ENCODE data around the gene DNAJC9. TPM values are rescaled to one million over a fixed set of nuclear protein-coding genes. Genes with fewer than 3 reads are reported as not detected.

The DNAJC9 gene
- total RNA-seq, 4 donors from 2014 or later: 7.2 to 10.0 (median 8.9) TPM

GRCh38 chr10:73218431-73219191 is 28.4 kb downstream of the DNAJC9 start:
- in situ Hi-C loops (cut with MboI; ENCODE audit: low sequenced_read_pairs in 4 of 4): no loop called here
- Histone ChIP-seq H3K27me3 (no peaks in the 10 kb centered on the region), H3K36me3 (peaks cover 0 to 13% of the 10 kb centered on the region in 2 donors), H3K4me3 (no peak overlapping the region), H3K27ac (no peak overlapping the region), H3K9me3 (no peaks in the 10 kb centered on the region), H3K4me1 (no peaks in the 10 kb centered on the region)
- intact Hi-C loops (cut with DNase I; ENCODE audit: low total_unique reads): no loop called here
- ATAC-seq (no peak), DNase-seq (no peak)
- TF ChIP-seq POLR2A (IDR thresholded peaks at IDR 0.05): no peak
- TF ChIP-seq, protein P1, sequence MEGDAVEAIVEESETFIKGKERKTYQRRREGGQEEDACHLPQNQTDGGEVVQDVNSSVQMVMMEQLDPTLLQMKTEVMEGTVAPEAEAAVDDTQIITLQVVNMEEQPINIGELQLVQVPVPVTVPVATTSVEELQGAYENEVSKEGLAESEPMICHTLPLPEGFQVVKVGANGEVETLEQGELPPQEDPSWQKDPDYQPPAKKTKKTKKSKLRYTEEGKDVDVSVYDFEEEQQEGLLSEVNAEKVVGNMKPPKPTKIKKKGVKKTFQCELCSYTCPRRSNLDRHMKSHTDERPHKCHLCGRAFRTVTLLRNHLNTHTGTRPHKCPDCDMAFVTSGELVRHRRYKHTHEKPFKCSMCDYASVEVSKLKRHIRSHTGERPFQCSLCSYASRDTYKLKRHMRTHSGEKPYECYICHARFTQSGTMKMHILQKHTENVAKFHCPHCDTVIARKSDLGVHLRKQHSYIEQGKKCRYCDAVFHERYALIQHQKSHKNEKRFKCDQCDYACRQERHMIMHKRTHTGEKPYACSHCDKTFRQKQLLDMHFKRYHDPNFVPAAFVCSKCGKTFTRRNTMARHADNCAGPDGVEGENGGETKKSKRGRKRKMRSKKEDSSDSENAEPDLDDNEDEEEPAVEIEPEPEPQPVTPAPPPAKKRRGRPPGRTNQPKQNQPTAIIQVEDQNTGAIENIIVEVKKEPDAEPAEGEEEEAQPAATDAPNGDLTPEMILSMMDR (IDR thresholded peaks at IDR 0.05 in 4 of 5, conservative IDR thresholded peaks at IDR 0.05 in 1 of 5): no peak

DNA sequence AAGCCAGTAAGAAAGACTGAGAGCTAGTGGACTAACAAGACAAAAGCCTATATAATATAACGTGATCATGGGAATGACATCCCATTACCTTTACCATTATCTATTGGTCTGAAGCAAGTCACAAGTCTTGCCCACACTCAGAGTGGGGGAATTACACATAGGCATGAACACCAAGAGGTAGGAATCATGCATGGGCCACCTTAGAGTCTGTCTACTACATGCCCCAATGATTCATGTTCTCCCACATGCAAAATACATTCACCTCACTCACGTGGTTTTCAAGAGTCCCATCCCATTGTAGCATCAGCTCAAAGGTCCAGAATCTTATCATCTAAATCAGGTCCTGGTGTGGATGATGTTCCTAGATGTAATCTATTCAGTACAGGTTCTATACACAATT is 29.4 kb downstream of the DNAJC9 start:
- intact Hi-C loops (cut with DNase I; ENCODE audit: low total_unique reads): no loop called here
- no peak for ATAC-seq
- in situ Hi-C loops (cut with MboI; ENCODE audit: low sequenced_read_pairs in 4 of 4): no loop called here
- Histone ChIP-seq H3K36me3 (peaks cover 0 to 13% of the 10 kb centered on the region in 2 donors), H3K27me3 (no peaks in the 10 kb centered on the region), H3K4me1 (no peaks in the 10 kb centered on the region), H3K4me3 (no peak overlapping the region), H3K9me3 (no peaks in the 10 kb centered on the region), H3K27ac (no peak overlapping the region)
- no peak for DNase-seq
- no peak for TF ChIP-seq POLR2A (IDR thresholded peaks at IDR 0.05)
- TF ChIP-seq, protein P1 (IDR thresholded peaks at IDR 0.05 in 4 of 5, conservative IDR thresholded peaks at IDR 0.05 in 1 of 5): no peak

DNA sequence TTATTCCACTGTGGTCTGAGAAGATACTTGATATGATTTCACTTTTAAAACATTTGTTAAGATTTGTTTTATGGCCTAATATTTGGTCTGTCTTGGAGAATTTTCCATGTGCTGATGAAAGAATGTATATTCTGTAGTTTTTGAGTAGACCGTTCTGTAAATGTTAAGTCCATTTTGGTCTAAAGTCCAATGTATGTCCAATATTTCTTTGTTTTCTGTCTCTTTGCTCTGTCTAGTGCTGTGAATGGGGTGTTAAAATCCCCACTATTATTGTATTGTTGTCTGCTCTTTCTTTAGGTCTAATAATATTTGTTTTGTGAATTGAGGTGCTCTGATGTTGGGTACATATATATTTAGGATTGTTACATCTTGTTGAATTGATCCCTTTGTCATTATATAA is 31.3 kb downstream of the DNAJC9 start:
- DNase-seq (no peak), ATAC-seq (no peak)
- H3K4me1 ChIP-seq: no peaks in the 10 kb centered on the region
- no peaks in the 10 kb centered on the region for H3K9me3 ChIP-seq
- intact Hi-C loops (cut with DNase I; ENCODE audit: low total_unique reads): no loop called here
- in situ Hi-C loops (cut with MboI; ENCODE audit: low sequenced_read_pairs in 4 of 4): no loop called here
- peaks cover 0 to 13% of the 10 kb centered on the region in 2 donors for H3K36me3 ChIP-seq
- TF ChIP-seq, protein P1 (IDR thresholded peaks at IDR 0.05 in 4 of 5, conservative IDR thresholded peaks at IDR 0.05 in 1 of 5): no peak
- no peak for TF ChIP-seq POLR2A (IDR thresholded peaks at IDR 0.05)
- H3K27me3 ChIP-seq: no peaks in the 10 kb centered on the region
- no peak overlapping the region for H3K27ac ChIP-seq
- no peak overlapping the region for H3K4me3 ChIP-seq

DNA sequence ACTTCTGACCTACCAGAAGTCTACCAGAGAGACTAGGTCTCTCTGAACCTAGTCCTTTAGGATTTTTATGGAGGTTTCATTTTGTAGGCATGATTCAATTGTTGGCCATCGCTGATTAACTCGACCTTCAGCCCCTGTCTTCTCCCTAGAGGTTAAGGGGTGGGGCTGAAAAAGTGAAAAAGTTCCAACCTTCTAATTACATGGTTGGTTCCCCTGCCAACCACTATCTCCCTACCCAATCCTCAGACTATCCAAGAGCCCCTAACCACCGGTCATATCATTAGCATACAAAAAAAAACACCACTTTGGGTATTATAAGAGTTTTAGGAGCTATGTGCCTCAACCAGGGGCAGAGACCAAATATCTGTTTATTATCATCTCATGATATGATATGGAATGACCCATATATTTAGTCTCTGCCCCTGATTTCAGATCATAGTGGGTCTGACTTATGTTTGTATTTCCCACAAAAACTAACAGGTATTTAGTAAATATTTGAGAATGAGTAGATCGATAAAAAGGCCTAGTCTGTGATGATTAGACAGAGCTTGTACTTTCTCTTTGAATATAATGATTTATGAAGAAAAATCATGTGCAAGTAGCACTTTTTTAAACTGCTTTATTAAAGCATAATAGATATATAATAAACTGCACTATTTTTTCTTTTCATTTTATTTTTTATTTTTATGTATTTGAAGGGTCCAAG is 35.8 kb downstream of the DNAJC9 start:
- in situ Hi-C loops (cut with MboI; ENCODE audit: low sequenced_read_pairs in 4 of 4): no loop called here
- Histone ChIP-seq H3K27ac (no peak overlapping the region), H3K27me3 (no peaks in the 10 kb centered on the region), H3K4me3 (no peak overlapping the region), H3K36me3 (peaks cover 0 to 11% of the 10 kb centered on the region in 2 donors), H3K4me1 (no peaks in the 10 kb centered on the region), H3K9me3 (no peaks in the 10 kb centered on the region)
- intact Hi-C loops (cut with DNase I; ENCODE audit: low total_unique reads): no loop called here
- TF ChIP-seq POLR2A (IDR thresholded peaks at IDR 0.05): no peak
- TF ChIP-seq, protein P1 (IDR thresholded peaks at IDR 0.05 in 4 of 5, conservative IDR thresholded peaks at IDR 0.05 in 1 of 5): no peak
- no peak for ATAC-seq
- no peak for DNase-seq

Measured in gastrocnemius medialis (tissue), 4 donors.